HEK293 (cell line): ENCODE data around the gene NECTIN2.

ENCODE experiments used
- CTCF ChIP-seq: fragments of 450-650 bp; formaldehyde crosslinking; IDR thresholded peaks from 2 replicates; pipeline ENCODE4 v1.5.1; 2016; ENCODE audit warnings: missing biosample characterization, missing genetic modification characterization
- PBX3 ChIP-seq: sonication (generic); formaldehyde crosslinking; IDR thresholded peaks from 2 replicates; pipeline ENCODE4 v1.8.1; 2022; ENCODE audit warnings: mild to moderate bottlenecking, moderate library complexity, missing genetic modification reagents
- YY1 ChIP-seq: fragments of 450-650 bp; formaldehyde crosslinking; IDR thresholded peaks from 2 replicates; pipeline ENCODE4 v1.5.1; 2018; ENCODE audit warnings: missing biosample characterization, missing genetic modification characterization
- ZBTB21 ChIP-seq: fragments of 450-650 bp; formaldehyde crosslinking; IDR thresholded peaks from 2 replicates; pipeline ENCODE4 v1.5.1; 2017; ENCODE audit warnings: missing biosample characterization, missing genetic modification characterization
- ZBTB26 ChIP-seq: fragments of 450-650 bp; formaldehyde crosslinking; optimal IDR thresholded peaks from 2 replicates; pipeline ENCODE3; 2016; ENCODE audit warnings: missing biosample characterization, mild to moderate bottlenecking, missing genetic modification characterization
- ZNF18 ChIP-seq: fragments of 450-650 bp; formaldehyde crosslinking; IDR thresholded peaks from 2 replicates; pipeline ENCODE4 v1.5.1; 2016; ENCODE audit warnings: missing biosample characterization, missing genetic modification characterization
- ZNF488 ChIP-seq: fragments of 450-650 bp; formaldehyde crosslinking; IDR thresholded peaks from 2 replicates; pipeline ENCODE4 v1.5.1; 2016; ENCODE audit warnings: missing biosample characterization, missing genetic modification characterization
- ZNF747 ChIP-seq: fragments of 450-650 bp; formaldehyde crosslinking; IDR thresholded peaks from 2 replicates; pipeline ENCODE4 v1.5.1; 2016; ENCODE audit warnings: missing biosample characterization, missing genetic modification characterization

GRCh38 chr19:44903602-44904425 lies 57.7 kb downstream of the NECTIN2 start:
- TF ChIP-seq CTCF: peak; percentile 88
- no peak for TF ChIP-seq ZBTB21 (tag by site-specific recombination)
- TF ChIP-seq ZNF488 (tag by site-specific recombination): no peak
- TF ChIP-seq ZNF18 (tag by site-specific recombination): no peak
- no peak for TF ChIP-seq ZBTB26 (tag by site-specific recombination)
- TF ChIP-seq PBX3 (CRISPR knock-in tag): no peak
- no peak for TF ChIP-seq ZNF747
- TF ChIP-seq YY1 (tag by site-specific recombination): no peak
